ENCODE results near the gene ITPR2. TPM values are rescaled to one million over a fixed set of nuclear protein-coding genes. Genes with fewer than 3 reads are reported as not detected.
A peak's percentile ranks its signal among the peaks of the same experiment; 100 is the strongest.

Gene ITPR2
- total and polyA plus RNA-seq, 2 of the 13 experiments (the other 11 are each of a cell fraction or from before 2014, with no cell fraction given): 31.9 to 81.9 TPM

- no peak for FAIRE-seq
- no peaks in the 10 kb centered on the region for H3K4me1 ChIP-seq (ENCODE audit: insufficient read depth, low read length)
- no peak overlapping the region for H3K4me3 ChIP-seq (replicated peaks in 1 of 3; ENCODE audit: insufficient read depth in 1 of 3, low read depth in 2 of 3, low read length in 3 of 3)
- CTCF ChIA-PET (ENCODE audit: low intra/inter-chr PET ratio, low total read pairs): no interaction called here
- no peak overlapping the region for H3K4me2 ChIP-seq (ENCODE audit: low read depth, low read length)
- ATAC-seq: no peak
- H3K79me2 ChIP-seq (ENCODE audit: insufficient read depth, low read length): no peaks in the 10 kb centered on the region
- no peaks in the 10 kb centered on the region for H3K27me3 ChIP-seq (ENCODE audit: control insufficient read depth in 1 of 2, insufficient read depth in 2 of 2, low read length in 2 of 2)
- DNase-seq (ENCODE audit: low spot score): no peak
- in situ Hi-C loops (cut with HindIII; ENCODE audit: extremely low pct_ligation_motif_present, low pct_unique_long_range_greater_than_20kb) (no loop called here), intact Hi-C loops (cut with micrococcal nuclease; ENCODE audit: unreplicated experiment) (no loop called here)
- H3K9ac ChIP-seq (ENCODE audit: insufficient read depth, low read depth, low read length): no peak overlapping the region
- peaks cover 7 to 50% of the 10 kb centered on the region in 2 experiments; a peak in 4 of 5 replicates for H3K36me3 ChIP-seq (replicated peaks in 1 of 2; ENCODE audit: control insufficient read depth in 1 of 2, insufficient read depth in 2 of 2, low read length in 2 of 2)
- no peak overlapping the region for H3K27ac ChIP-seq (ENCODE audit: extremely low read length, insufficient read depth, low read length)
- no TSS peak for BruUV-seq (replicated peaks)
- POLR2A ChIA-PET: no interaction called here
- TF ChIP-seq ZNF619 (CRISPR knock-in tag; IDR thresholded peaks at IDR 0.05): no peak
- TF ChIP-seq CHD4 (IDR thresholded peaks at IDR 0.05; ENCODE audit: borderline replicate concordance, low read length): no peak
- no peak for TF ChIP-seq ZNF678 (CRISPR knock-in tag; IDR thresholded peaks at IDR 0.05)
- 93% methylated on average over 2 of the region's 2 CpGs for WGBS (ENCODE audit: low lambda C conversion rate)
- H3K9me3 ChIP-seq (ENCODE audit: low read length): no peaks in the 10 kb centered on the region
- H4K20me1 ChIP-seq (ENCODE audit: insufficient read depth, low read length): no peaks in the 10 kb centered on the region
- H2AFZ ChIP-seq (ENCODE audit: low read length): no peak overlapping the region
Measured at GRCh38 chr12:26466726-26467125, 366.3 kb downstream of the ITPR2 start.

GRCh38 chr12:26465419-26466097, 367.4 kb downstream of the ITPR2 start:
- DNase-seq (ENCODE audit: low spot score) (no peak), ATAC-seq (peak; percentile 30; the same call in 2 of the 3 replicates), FAIRE-seq (no peak)
- WGBS (ENCODE audit: low lambda C conversion rate): 94% methylated on average over 6 of the region's 6 CpGs
- ChIA-PET CTCF (ENCODE audit: low intra/inter-chr PET ratio, low total read pairs) (no interaction called here), POLR2A (no interaction called here)
- Histone ChIP-seq H2AFZ (ENCODE audit: low read length) (no peak overlapping the region), H3K4me2 (ENCODE audit: low read depth, low read length) (no peak overlapping the region), H3K79me2 (ENCODE audit: insufficient read depth, low read length) (no peaks in the 10 kb centered on the region), H3K4me3 (replicated peaks in 1 of 3; ENCODE audit: insufficient read depth in 1 of 3, low read depth in 2 of 3, low read length in 3 of 3) (no peak overlapping the region), H3K9ac (ENCODE audit: insufficient read depth, low read depth, low read length) (no peak overlapping the region), H3K9me3 (ENCODE audit: low read length) (no peaks in the 10 kb centered on the region), H4K20me1 (ENCODE audit: insufficient read depth, low read length) (no peaks in the 10 kb centered on the region), H3K4me1 (ENCODE audit: insufficient read depth, low read length) (no peaks in the 10 kb centered on the region), H3K27me3 (ENCODE audit: control insufficient read depth in 1 of 2, insufficient read depth in 2 of 2, low read length in 2 of 2) (no peaks in the 10 kb centered on the region), H3K27ac (ENCODE audit: extremely low read length, insufficient read depth, low read length) (no peak overlapping the region), H3K36me3 (replicated peaks in 1 of 2; ENCODE audit: control insufficient read depth in 1 of 2, insufficient read depth in 2 of 2, low read length in 2 of 2) (peaks cover 6 to 43% of the 10 kb centered on the region in 2 experiments)
- intact Hi-C loops (cut with micrococcal nuclease; ENCODE audit: unreplicated experiment) (no loop called here), in situ Hi-C loops (cut with HindIII; ENCODE audit: extremely low pct_ligation_motif_present, low pct_unique_long_range_greater_than_20kb) (no loop called here)
- BruUV-seq (replicated peaks): no TSS peak
- TF ChIP-seq BRCA1 (CRISPR knock-in tag; IDR thresholded peaks at IDR 0.05): no peak
- TF ChIP-seq CSRNP1 (CRISPR knock-in tag; IDR thresholded peaks at IDR 0.05): no peak
- peak; percentile 67 for TF ChIP-seq RBM22 (optimal IDR thresholded peaks at IDR 0.05; ENCODE audit: low read length)
- no peak for TF ChIP-seq PRDM15 (CRISPR knock-in tag; IDR thresholded peaks at IDR 0.05)
- TF ChIP-seq ZNF780A (CRISPR knock-in tag; IDR thresholded peaks at IDR 0.05): no peak
- no peak for TF ChIP-seq ATF6 (CRISPR knock-in tag; conservative IDR thresholded peaks at IDR 0.05)
